NCI-H1417 treated with DMSO at 0.1 percent for 48 hours (cell line): ENCODE results near the gene SNX2.
"Not testable (repeated sequence)": the region's sequence is repeated elsewhere in the genome, so short reads cannot be mapped to it uniquely, and the experiment has no call there.

Experiments
- DNase-seq: peaks from one replicate; lab custom pipeline; 2025; lab: John Stamatoyannopoulos, UW

SNX2 gene, protein sequence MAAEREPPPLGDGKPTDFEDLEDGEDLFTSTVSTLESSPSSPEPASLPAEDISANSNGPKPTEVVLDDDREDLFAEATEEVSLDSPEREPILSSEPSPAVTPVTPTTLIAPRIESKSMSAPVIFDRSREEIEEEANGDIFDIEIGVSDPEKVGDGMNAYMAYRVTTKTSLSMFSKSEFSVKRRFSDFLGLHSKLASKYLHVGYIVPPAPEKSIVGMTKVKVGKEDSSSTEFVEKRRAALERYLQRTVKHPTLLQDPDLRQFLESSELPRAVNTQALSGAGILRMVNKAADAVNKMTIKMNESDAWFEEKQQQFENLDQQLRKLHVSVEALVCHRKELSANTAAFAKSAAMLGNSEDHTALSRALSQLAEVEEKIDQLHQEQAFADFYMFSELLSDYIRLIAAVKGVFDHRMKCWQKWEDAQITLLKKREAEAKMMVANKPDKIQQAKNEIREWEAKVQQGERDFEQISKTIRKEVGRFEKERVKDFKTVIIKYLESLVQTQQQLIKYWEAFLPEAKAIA

GRCh38 chr5:122774861-122775549, at the start of gene SNX2:
TSS of gene SNX2 (plus strand) at chr5:122775080. CDS start at chr5:122775104, 24 bp downstream.
- DNase-seq, result no peak

DNA sequence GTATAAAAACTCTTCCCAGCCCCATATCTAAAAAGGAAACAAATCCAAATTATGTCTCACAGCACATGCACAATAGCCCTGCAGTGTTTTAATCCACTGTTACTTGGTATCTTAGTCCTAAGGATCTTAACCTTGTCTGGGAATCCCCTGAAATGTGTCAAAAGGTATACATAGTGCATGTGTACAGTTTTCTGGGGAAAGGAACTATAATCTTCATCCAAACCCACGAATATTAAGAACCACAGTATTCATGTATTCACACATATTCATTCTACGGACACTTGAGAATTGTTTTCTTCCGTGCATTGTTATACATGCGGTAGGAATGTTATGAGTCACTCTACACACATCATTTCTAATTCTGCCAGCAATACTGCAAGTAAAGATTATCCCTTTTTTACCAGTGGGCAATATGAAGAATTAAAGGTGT, 47.8 kb upstream of the SNX2 start:
- no peak for DNase-seq

DNA sequence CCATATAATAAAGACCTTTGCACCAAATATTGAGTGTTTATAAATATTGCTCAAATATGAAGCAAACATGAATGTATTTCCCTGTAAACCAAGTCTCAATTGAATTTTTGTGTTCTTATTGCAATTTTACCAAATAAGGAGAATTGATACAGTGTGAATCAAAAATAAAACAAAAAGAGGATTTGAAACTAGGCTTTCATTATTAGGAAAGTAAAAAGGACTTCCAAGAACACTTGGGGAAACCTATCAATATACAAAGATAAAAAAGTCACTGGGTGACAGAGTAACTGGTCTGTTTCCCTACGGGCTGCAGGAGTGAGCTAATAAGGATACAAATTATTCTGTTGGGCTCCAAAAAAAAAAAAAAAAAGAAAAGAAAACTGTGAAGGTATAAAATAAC, 44.8 kb upstream of the SNX2 start:
- no peak for DNase-seq

GRCh38 chr5:122730456-122730855, 44.4 kb upstream of the SNX2 start:
- no peak for DNase-seq

GRCh38 chr5:122736086-122736845, 38.6 kb upstream of the SNX2 start:
- no peak for DNase-seq

GRCh38 chr5:122738088-122738487, 36.8 kb upstream of the SNX2 start:
- no peak for DNase-seq

DNA sequence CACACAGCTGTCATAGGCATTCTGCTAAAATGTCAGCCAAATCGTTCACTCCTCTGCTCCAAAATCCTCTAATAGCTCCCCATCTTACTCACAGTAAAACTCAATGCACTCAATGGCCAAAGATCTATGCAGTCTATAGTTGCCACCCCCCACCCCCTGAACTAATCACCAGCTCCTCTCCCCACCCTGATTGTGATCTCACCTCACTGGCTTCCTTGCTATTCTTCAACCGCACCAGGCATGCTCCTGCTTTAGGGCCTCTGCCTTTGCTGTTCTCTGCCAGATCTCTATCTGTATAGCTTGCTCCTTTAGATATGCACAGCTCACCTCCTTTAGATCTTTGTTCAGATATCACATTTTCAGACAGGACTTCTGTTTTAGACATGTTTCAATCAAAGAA, 33.2 kb upstream of the SNX2 start:
- DNase-seq, result no peak

DNA sequence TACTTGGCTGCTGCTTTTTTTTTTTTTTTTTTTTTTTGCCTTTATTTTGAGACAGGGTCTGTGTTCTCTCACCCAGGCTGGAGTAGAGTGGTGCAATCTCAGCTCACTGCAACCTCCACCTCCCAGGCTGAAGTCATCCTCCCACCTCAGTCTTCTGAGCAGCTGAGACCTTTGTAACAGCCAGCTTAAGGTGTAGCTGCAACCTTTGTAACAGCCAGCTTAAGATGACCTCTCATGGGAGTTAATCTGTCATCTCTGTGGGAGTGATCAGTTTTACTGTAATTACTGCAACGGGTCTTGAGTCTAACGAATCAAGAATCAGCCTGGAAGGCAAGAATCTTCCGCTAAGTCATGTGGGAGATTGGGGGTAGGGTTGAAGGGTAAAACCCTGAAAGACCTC, 31.6 kb upstream of the SNX2 start:
- no peak for DNase-seq

DNA sequence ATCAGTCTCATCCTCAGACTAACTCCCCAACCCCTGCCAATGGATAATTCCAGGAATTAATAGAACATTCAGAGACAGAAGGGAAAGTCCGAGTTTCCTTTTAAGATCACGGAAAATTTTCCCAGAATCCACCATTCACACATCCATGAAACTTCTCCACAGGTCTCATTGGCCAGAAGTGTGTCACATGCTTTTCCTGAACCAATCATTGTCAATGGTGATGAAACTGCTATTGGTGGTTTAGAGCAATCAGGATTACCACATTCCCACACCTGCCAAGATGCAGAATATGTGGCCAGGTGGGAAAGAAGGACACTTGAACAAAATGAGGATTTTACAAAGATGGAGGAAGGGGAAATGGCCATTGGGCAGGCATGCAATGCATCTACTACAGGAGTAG, 29.3 kb upstream of the SNX2 start:
- no peak for DNase-seq

- DNase-seq, result no peak
Measured at GRCh38 chr5:122749886-122750285, 25.0 kb upstream of the SNX2 start.

DNA sequence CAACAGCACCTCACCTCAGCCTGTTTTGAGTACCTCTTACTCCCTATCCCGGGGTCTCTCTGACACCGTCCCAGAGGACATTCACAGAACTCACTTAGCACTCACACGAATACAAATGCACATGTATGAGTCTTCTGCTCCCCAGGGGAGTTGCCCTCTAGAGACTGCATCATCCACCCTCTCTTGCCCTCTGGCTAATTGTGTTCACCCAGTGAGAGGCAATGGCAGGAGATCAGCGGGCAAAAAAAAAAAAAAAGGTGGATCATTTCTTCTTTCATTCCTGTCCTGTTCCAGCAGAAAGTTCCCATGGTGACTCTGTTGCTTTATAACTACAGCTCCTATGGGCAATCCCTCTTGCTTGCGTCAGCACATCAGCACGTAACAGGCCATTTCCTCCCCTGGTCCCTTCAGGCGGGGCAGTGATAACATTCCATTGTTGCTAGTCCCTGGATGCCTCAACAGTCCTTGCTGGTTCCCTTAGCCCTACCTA, 23.5 kb upstream of the SNX2 start:
- no peak for DNase-seq

DNA sequence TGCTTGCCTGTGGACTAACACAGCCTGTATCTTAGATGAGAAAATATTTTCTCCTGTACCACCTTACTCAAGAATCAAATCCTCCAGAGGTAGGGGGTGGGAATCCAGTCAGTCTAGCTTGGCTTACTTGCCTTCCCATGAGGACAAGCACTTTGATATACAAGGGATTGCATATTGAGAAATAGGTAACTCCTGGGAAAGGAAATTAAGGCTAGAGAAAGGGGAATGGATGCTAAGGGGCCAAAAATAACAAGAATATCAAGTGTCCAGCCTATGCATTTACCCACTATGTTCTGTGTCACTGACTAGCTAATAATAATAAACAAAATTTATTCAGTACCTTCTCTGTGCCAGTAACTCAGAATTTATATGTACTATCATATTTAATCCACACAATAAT, 21.4 kb upstream of the SNX2 start:
- DNase-seq, result no peak

DNA sequence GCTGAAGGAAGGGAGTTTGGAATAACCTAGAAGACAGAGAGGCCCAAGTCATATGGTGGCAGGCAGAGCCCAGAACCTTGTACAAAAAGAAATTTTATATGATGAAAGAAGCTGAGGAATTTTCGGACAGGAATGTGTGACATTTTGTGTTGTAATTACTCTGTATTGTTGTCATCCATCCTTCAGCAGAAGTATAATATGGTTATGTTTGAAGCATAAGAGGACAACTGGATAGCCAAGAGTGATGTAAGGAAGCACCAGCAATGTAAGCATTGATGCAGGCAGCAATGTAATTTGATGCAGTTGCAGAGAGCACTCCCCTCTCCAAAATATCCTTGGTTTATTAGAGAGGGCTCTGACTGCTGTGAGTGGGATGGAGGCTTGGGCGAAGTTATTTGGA, 19.1 kb upstream of the SNX2 start:
- DNase-seq, result no peak

DNA sequence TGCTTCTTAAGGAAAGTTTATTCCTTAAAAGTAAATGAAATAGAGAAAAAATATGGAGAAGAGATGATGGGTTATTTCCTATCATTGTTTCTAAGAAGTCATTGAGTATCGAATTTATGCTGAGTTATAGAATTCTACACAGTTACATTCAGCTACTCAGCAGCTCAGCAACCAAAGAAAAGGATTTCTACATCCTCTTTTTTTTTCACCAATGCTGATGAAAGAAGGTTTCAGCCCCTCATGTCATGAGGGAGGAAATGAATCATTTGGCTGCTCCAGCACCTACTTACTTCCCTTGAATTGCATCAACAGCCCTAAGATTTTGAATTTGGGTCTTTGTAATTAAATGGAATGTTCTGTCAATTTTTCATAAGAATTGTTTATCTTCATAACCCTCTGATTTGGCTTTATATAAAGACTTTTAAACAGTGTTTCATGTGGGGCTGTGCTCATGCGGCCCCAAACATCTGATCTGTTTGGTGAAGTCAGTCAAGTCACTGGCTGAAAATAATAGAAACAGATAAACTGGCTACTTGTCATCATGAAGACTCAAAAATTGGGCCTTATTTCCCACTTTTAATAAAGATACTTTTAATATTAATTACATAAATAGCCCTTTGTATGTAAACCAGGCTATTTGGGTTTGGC, 18.5 kb upstream of the SNX2 start:
- DNase-seq, result no peak

- no peak for DNase-seq
Measured at GRCh38 chr5:122757285-122757684, 17.6 kb upstream of the SNX2 start.

DNA sequence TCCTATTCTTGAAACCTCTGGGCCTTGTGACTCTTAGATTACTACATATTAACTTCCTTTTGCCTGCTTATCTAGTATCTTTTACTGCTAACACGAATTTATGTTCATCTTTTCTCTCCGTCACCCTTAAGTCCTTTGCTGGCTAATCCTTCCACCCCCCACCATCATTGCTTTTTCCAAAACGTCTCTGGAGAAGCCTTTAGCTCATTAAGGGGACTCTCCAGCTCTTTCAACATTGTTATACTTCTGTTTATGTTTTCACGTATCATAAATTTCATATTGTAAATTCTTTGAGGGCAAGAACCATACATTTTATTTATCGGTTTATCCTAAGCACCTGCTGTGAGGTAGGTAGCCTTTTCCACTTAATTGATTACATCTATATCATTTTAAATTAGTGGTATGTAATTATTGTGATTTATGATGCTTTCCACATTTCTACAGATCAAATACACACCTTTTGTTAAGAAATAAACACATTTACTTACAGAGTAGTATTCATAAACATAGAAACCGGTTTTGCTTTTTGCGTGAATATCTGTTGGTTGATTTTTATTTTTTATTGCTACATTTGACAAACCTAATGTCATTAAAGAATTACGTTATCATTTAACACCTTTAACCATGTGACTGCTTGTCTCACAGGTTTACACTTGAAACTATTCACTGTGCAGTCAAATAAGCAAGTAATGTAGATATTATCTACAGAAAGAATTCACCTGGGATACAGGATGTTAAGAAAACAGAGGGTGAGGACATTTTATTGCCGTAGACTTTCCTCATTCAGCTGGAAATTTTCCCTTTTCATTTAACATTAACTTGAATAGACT, 15.4 kb upstream of the SNX2 start:
- DNase-seq, result no peak

GRCh38 chr5:122760236-122760635, 14.6 kb upstream of the SNX2 start:
- no peak for DNase-seq

- DNase-seq, result no peak
Measured at GRCh38 chr5:122761115-122761514, 13.8 kb upstream of the SNX2 start.

DNA sequence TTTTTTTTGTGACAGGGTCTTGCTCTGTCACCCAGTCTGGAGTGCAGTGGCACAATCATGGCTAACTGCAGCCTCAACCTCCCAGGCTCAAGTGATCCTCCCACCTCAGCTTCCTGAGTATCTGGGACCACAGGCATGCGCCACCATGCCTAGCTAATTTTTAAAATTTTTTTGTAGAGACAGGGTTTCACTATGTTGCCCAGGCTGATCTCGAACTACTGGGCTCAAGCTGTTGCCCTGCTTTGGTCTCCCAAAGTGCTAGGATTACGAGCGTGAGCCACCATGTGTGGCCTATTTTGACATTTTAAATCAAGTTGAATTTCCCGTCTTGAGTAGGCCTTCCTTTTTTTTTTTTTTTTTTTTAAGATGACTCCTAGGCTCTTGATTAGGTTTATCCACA, 13.0 kb upstream of the SNX2 start:
- DNase-seq, result not testable (repeated sequence)

GRCh38 chr5:122766130-122766529, 8.8 kb upstream of the SNX2 start:
- no peak for DNase-seq

- DNase-seq, result no peak
Measured at GRCh38 chr5:122770477-122770876, 4.4 kb upstream of the SNX2 start.
